GM23338 (cell line): ENCODE results near the gene SHISAL1. TPM values are rescaled to one million over a fixed set of nuclear protein-coding genes. Genes with fewer than 3 reads are reported as not detected.

Source experiments
- ATAC-seq: fragments of 200-7000 bp; cut with Tn5 transposase; 3 replicates; pipeline ENCODE4 v1.9.1; 2020
- DNase-seq: peaks from one replicate; pipeline ENCODE4 v3.0.0-alpha.2; 2015; ENCODE audit warnings: low spot score
- H2AFZ ChIP-seq: fragments of 200-600 bp; sonication (generic); 2 replicates; pipeline ENCODE4 v1.8.0; 2016; ENCODE audit warnings: antibody characterized with exemption, mild to moderate bottlenecking, moderate library complexity
- H3F3A ChIP-seq: fragments of 200-600 bp; sonication (generic); replicated peaks from 2 replicates; pipeline ENCODE4 v1.8.0; 2017; ENCODE audit warnings: antibody characterized with exemption, mixed run types, low read depth
- H3K27ac ChIP-seq: fragments of 200-600 bp; sonication (generic); 2 replicates; pipeline ENCODE4 v1.6.1; 2016; ENCODE audit warnings: low read depth
- H3K27me3 ChIP-seq: fragments of 200-600 bp; sonication (generic); 2 replicates; pipeline ENCODE4 v1.8.0; 2016; ENCODE audit warnings: mild to moderate bottlenecking, mixed run types, moderate library complexity; ENCODE audit not compliant: insufficient read depth
- H3K36me3 ChIP-seq: fragments of 200-600 bp; sonication (generic); 2 replicates; pipeline ENCODE4 v1.8.0; 2016; ENCODE audit warnings: mild to moderate bottlenecking; ENCODE audit not compliant: insufficient read depth
- H3K4me1 ChIP-seq: fragments of 200-600 bp; sonication (generic); 2 replicates; pipeline ENCODE4 v1.8.0; 2016; ENCODE audit warnings: mild to moderate bottlenecking, moderate library complexity; ENCODE audit not compliant: insufficient read depth
- H3K4me2 ChIP-seq: fragments of 200-600 bp; sonication (generic); 2 replicates; pipeline ENCODE4 v1.7.1; 2017; ENCODE audit warnings: mixed run types
- H3K4me3 ChIP-seq: fragments of 200-600 bp; sonication (generic); 2 replicates; pipeline ENCODE4 v1.6.1; 2016; ENCODE audit warnings: mixed run types
- H3K79me2 ChIP-seq: fragments of 200-600 bp; sonication (generic); replicated peaks from 2 replicates; pipeline ENCODE4 v1.8.0; 2017; ENCODE audit warnings: mild to moderate bottlenecking; ENCODE audit not compliant: insufficient read depth
- H3K9me2 ChIP-seq: fragments of 200-600 bp; sonication (generic); 2 replicates; pipeline ENCODE4 v1.8.0; 2017; ENCODE audit not compliant: insufficient read depth
- H4K20me1 ChIP-seq: fragments of 200-600 bp; sonication (generic); replicated peaks from 2 replicates; pipeline ENCODE4 v1.8.0; 2017; ENCODE audit warnings: mild to moderate bottlenecking; ENCODE audit not compliant: insufficient read depth
- H3K27ac Mint-ChIP-seq: 2 replicates; pipeline ENCODE4 v1.8.0; 2020; ENCODE audit warnings: inconsistent platforms, mild to moderate bottlenecking, moderate library complexity, mixed read lengths
- H3K27me3 Mint-ChIP-seq: 3 replicates; pipeline ENCODE4 v1.8.0; 2022; ENCODE audit warnings: low read depth, mild to moderate bottlenecking, moderate library complexity, mixed read lengths, inconsistent platforms; ENCODE audit not compliant: insufficient read depth, poor library complexity
- H3K36me3 Mint-ChIP-seq: 3 replicates; pipeline ENCODE4 v1.8.0; 2021; ENCODE audit warnings: low read depth, mild to moderate bottlenecking, inconsistent platforms, moderate library complexity, mixed read lengths
- H3K4me1 Mint-ChIP-seq: 3 replicates; pipeline ENCODE4 v1.8.0; 2020; ENCODE audit warnings: mild to moderate bottlenecking, inconsistent platforms, mixed read lengths
- H3K4me3 Mint-ChIP-seq: 3 replicates; pipeline ENCODE4 v1.8.0; 2021; ENCODE audit warnings: moderate library complexity, mild to moderate bottlenecking, inconsistent platforms, mixed read lengths
- H3K9me3 Mint-ChIP-seq: 3 replicates; pipeline ENCODE4 v1.8.0; 2020; ENCODE audit warnings: moderate library complexity, mild to moderate bottlenecking, inconsistent platforms, mixed read lengths
- NANOG ChIP-seq: IDR thresholded peaks from 2 replicates; pipeline ENCODE4 v1.6.1; 2016; ENCODE audit warnings: antibody characterized with exemption, borderline replicate concordance
- STAT1 ChIP-seq: IDR thresholded peaks from one replicate; pipeline ENCODE4 v1.6.1; 2016; ENCODE audit warnings: antibody characterized with exemption; ENCODE audit not compliant: unreplicated experiment
- long read RNA-seq: library from polyadenylated mRNA; unstranded; transcript quantifications from one replicate; pipeline ENCODE4 v2.0.0, GENCODE V29; 2020; ENCODE audit not compliant: unreplicated experiment
- polyA plus RNA-seq: library from polyadenylated mRNA; unstranded; fragments of >200 nt; fragmentation: Nextera tagmentation; extraction: Ambion mirVana; gene quantifications from 2 replicates; pipeline ENCODE4 v1.2.1, GENCODE V29; 2016
- total RNA-seq: library from RNA; depleted of rRNA; stranded (reverse); fragments of >200 nt; shearing (Covaris generic); gene quantifications from 2 replicates; pipeline ENCODE4 v1.2.3, GENCODE V29; 2014; rRNA removed
- TF ChIP-seq, protein P1 (sequence below), 2 experiments: fragments of 200-600 bp in 1 of 2; sonication (generic) in 1 of 2; conservative IDR thresholded peaks; 2 replicates each; pipeline versions ENCODE4 v1.5.1 to v1.6.1; 2016 to 2017; ENCODE audit warnings: antibody characterized with exemption in 2 of 2, low read depth in 2 of 2, mild to moderate bottlenecking in 2 of 2, moderate library complexity in 1 of 2
- TF ChIP-seq, protein P2 (sequence below): fragments of 250-450 bp; sonication (Bioruptor Pico); IDR thresholded peaks from 2 replicates; pipeline ENCODE4 v1.5.0; 2020; ENCODE audit warnings: mild to moderate bottlenecking, moderate library complexity

SHISAL1 gene
- total RNA-seq = 3.4 and 4.3 TPM in 2 replicates
- 0.64 and 0.71 TPM in 2 replicates for polyA plus RNA-seq
- long read RNA-seq, partial matches to known transcripts = 0 of 1 reads
- long read RNA-seq, other reads (novel, unspliced or antisense) = 1 of 1 reads

DNA sequence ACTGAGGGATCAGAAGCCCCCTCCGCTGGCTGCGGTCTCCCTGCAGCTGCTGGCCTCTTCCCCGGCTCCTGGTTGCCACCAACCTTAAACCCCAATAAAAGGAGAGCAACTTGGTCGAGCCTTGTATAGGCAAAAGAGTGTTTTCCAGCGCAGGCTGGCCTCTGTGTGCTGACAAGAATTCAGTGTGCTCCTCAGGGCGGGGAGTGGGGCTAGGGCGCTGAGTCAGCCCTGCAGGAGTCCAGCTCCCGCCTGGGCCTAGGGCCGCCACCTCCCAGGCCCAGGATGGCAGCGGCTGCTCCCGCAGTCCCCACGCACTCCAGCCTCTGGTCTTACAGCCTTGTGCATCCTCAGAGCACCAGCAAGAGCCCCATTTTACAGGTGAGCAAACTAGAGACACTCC, at the start of gene SHISAL1:
SHISAL1 (minus strand) TSS at position 186 of the 400 bp plus-strand sequence. CDS start 12,006 bp downstream, outside the sequence.
- Histone ChIP-seq H3K9me2 (no peaks in the 10 kb centered on the region), H3F3A (no peaks in the 10 kb centered on the region), H3K4me3 (no peak within 1 kb of the TSS), H3K36me3 (no peaks in the 10 kb centered on the region), H4K20me1 (no peaks in the 10 kb centered on the region), H3K4me1 (no peaks in the 10 kb centered on the region), H3K27ac (no peak within 1 kb of the TSS), H3K4me2 (no peak within 1 kb of the TSS), H3K79me2 (no peaks in the 10 kb centered on the region), H3K27me3 (no peaks in the 10 kb centered on the region), H2AFZ (no peak within 1 kb of the TSS)
- peaks cover 7% of the 10 kb centered on the region for H3K27me3 Mint-ChIP-seq
- H3K4me3 Mint-ChIP-seq = no peak within 1 kb of the TSS
- ATAC-seq (peak; percentile 17; the same call in 2 of the 3 replicates), DNase-seq (no peak)
- H3K9me3 Mint-ChIP-seq = no peaks in the 10 kb centered on the region
- no peak within 1 kb of the TSS for H3K27ac Mint-ChIP-seq
- TF ChIP-seq, protein P1, sequence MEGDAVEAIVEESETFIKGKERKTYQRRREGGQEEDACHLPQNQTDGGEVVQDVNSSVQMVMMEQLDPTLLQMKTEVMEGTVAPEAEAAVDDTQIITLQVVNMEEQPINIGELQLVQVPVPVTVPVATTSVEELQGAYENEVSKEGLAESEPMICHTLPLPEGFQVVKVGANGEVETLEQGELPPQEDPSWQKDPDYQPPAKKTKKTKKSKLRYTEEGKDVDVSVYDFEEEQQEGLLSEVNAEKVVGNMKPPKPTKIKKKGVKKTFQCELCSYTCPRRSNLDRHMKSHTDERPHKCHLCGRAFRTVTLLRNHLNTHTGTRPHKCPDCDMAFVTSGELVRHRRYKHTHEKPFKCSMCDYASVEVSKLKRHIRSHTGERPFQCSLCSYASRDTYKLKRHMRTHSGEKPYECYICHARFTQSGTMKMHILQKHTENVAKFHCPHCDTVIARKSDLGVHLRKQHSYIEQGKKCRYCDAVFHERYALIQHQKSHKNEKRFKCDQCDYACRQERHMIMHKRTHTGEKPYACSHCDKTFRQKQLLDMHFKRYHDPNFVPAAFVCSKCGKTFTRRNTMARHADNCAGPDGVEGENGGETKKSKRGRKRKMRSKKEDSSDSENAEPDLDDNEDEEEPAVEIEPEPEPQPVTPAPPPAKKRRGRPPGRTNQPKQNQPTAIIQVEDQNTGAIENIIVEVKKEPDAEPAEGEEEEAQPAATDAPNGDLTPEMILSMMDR (conservative IDR thresholded peaks at IDR 0.05; ENCODE audit: low read depth in 2 of 2) = no peak
- no peak for TF ChIP-seq STAT1
- no peak for TF ChIP-seq NANOG
- TF ChIP-seq, protein P2, sequence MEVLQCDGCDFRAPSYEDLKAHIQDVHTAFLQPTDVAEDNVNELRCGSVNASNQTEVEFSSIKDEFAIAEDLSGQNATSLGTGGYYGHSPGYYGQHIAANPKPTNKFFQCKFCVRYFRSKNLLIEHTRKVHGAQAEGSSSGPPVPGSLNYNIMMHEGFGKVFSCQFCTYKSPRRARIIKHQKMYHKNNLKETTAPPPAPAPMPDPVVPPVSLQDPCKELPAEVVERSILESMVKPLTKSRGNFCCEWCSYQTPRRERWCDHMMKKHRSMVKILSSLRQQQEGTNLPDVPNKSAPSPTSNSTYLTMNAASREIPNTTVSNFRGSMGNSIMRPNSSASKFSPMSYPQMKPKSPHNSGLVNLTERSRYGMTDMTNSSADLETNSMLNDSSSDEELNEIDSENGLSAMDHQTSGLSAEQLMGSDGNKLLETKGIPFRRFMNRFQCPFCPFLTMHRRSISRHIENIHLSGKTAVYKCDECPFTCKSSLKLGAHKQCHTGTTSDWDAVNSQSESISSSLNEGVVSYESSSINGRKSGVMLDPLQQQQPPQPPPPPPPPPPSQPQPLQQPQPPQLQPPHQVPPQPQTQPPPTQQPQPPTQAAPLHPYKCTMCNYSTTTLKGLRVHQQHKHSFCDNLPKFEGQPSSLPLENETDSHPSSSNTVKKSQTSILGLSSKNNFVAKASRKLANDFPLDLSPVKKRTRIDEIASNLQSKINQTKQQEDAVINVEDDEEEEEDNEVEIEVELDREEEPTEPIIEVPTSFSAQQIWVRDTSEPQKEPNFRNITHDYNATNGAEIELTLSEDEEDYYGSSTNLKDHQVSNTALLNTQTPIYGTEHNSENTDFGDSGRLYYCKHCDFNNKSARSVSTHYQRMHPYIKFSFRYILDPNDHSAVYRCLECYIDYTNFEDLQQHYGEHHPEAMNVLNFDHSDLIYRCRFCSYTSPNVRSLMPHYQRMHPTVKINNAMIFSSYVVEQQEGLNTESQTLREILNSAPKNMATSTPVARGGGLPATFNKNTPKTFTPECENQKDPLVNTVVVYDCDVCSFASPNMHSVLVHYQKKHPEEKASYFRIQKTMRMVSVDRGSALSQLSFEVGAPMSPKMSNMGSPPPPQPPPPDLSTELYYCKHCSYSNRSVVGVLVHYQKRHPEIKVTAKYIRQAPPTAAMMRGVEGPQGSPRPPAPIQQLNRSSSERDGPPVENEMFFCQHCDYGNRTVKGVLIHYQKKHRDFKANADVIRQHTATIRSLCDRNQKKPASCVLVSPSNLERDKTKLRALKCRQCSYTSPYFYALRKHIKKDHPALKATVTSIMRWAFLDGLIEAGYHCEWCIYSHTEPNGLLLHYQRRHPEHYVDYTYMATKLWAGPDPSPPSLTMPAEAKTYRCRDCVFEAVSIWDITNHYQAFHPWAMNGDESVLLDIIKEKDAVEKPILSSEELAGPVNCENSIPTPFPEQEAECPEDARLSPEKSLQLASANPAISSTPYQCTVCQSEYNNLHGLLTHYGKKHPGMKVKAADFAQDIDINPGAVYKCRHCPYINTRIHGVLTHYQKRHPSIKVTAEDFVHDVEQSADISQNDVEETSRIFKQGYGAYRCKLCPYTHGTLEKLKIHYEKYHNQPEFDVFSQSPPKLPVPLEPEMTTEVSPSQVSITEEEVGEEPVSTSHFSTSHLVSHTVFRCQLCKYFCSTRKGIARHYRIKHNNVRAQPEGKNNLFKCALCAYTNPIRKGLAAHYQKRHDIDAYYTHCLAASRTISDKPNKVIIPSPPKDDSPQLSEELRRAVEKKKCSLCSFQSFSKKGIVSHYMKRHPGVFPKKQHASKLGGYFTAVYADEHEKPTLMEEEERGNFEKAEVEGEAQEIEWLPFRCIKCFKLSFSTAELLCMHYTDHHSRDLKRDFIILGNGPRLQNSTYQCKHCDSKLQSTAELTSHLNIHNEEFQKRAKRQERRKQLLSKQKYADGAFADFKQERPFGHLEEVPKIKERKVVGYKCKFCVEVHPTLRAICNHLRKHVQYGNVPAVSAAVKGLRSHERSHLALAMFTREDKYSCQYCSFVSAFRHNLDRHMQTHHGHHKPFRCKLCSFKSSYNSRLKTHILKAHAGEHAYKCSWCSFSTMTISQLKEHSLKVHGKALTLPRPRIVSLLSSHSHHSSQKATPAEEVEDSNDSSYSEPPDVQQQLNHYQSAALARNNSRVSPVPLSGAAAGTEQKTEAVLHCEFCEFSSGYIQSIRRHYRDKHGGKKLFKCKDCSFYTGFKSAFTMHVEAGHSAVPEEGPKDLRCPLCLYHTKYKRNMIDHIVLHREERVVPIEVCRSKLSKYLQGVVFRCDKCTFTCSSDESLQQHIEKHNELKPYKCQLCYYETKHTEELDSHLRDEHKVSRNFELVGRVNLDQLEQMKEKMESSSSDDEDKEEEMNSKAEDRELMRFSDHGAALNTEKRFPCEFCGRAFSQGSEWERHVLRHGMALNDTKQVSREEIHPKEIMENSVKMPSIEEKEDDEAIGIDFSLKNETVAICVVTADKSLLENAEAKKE (CRISPR knock-in tag) = no peak
- no peaks in the 10 kb centered on the region for H3K36me3 Mint-ChIP-seq
- H3K4me1 Mint-ChIP-seq = peaks cover 6% of the 10 kb centered on the region; the same call in 1 of the 3 replicates
